Mesendoderm (in vitro differentiated cells): ENCODE measurements around the gene CDK3.
A peak's percentile ranks its signal among the peaks of the same experiment; 100 is the strongest.
"Not testable (repeated sequence)": the region's sequence is repeated elsewhere in the genome, so short reads cannot be mapped to it uniquely, and the experiment has no call there.

Experiments
- DNase-seq: peaks from one replicate; pipeline ENCODE4 v3.0.0; 2013
- H2AK5ac ChIP-seq: 2 replicates; pipeline ENCODE4 v1.6.1; 2013; ENCODE audit warnings: low read length, inconsistent platforms
- H2BK120ac ChIP-seq: 2 replicates; pipeline ENCODE4 v1.6.1; 2013; ENCODE audit warnings: low read depth, mild to moderate bottlenecking, low read length, moderate library complexity, mixed read lengths
- H2BK15ac ChIP-seq: replicated peaks from 2 replicates; pipeline ENCODE4 v1.6.1; 2013; ENCODE audit warnings: low read depth, mild to moderate bottlenecking, moderate library complexity
- H2BK5ac ChIP-seq: 2 replicates; pipeline ENCODE4 v1.6.1; 2013; ENCODE audit warnings: low read length, inconsistent platforms
- H3K18ac ChIP-seq: 2 replicates; pipeline ENCODE4 v1.6.1; 2013; ENCODE audit warnings: mild to moderate bottlenecking, low read length, mixed read lengths
- H3K23ac ChIP-seq: one replicate; pipeline ENCODE4 v1.6.1; 2013; ENCODE audit warnings: low read length
- H3K27ac ChIP-seq: 2 replicates; pipeline ENCODE4 v1.5.1; 2013; ENCODE audit warnings: low read depth, mild to moderate bottlenecking, inconsistent platforms, low read length, moderate library complexity
- H3K27me3 ChIP-seq: 2 replicates; pipeline ENCODE4 v1.6.1; 2013; ENCODE audit warnings: low read length, control low read depth, mild to moderate bottlenecking, inconsistent platforms; ENCODE audit not compliant: insufficient read depth, poor library complexity
- H3K36me3 ChIP-seq: 2 replicates; pipeline ENCODE4 v1.6.1; 2013; ENCODE audit warnings: low read length, inconsistent platforms; ENCODE audit not compliant: control insufficient read depth, insufficient read depth
- H3K4ac ChIP-seq: one replicate; pipeline ENCODE4 v1.6.1; 2013; ENCODE audit warnings: low read depth, mild to moderate bottlenecking, low read length, moderate library complexity
- H3K4me1 ChIP-seq: 2 replicates; pipeline ENCODE4 v1.6.1; 2013; ENCODE audit warnings: low read depth, low read length, inconsistent platforms; ENCODE audit not compliant: control insufficient read depth
- H3K4me2 ChIP-seq: 2 replicates; pipeline ENCODE4 v1.6.1; 2013; ENCODE audit warnings: low read length
- H3K4me3 ChIP-seq: 2 replicates; pipeline ENCODE4 v1.5.1; 2013; ENCODE audit warnings: mild to moderate bottlenecking, low read length
- H3K56ac ChIP-seq: one replicate; pipeline ENCODE4 v1.6.1; 2013; ENCODE audit warnings: low read length
- H3K79me1 ChIP-seq: 2 replicates; pipeline ENCODE4 v1.6.1; 2013; ENCODE audit warnings: low read length, inconsistent platforms
- H3K79me2 ChIP-seq: 2 replicates; pipeline ENCODE4 v1.6.1; 2013; ENCODE audit warnings: mild to moderate bottlenecking, low read length; ENCODE audit not compliant: control insufficient read depth, insufficient read depth
- H3K9ac ChIP-seq: 2 replicates; pipeline ENCODE4 v1.6.1; 2013; ENCODE audit warnings: low read length, inconsistent platforms
- H4K5ac ChIP-seq: one replicate; pipeline ENCODE4 v1.6.1; 2013; ENCODE audit warnings: low read length
- H4K8ac ChIP-seq: one replicate; pipeline ENCODE4 v1.6.1; 2013; ENCODE audit warnings: low read depth, mild to moderate bottlenecking, control low read depth, low read length, moderate library complexity
- WGBS: extraction: QIAGEN DNeasy Blood & Tissue Kit; methylation state at CpG from one replicate; pipeline ENCODE4 v1.1.7; 2013; ENCODE audit warnings: low lambda C conversion rate, missing lambda C conversion rate; ENCODE audit not compliant: insufficient coverage; ENCODE audit errors: extremely low coverage; 5-methylcytosine and 5-hydroxymethylcytosine counted together

CDK3 gene

GRCh38 chr17:76040376-76040775 is 39.7 kb downstream of the CDK3 start:
- WGBS = no CpG with 5 or more reads among the region's 6 CpGs
- Histone ChIP-seq H3K79me1 (no peaks in the 10 kb centered on the region), H3K4me1 (no peaks in the 10 kb centered on the region), H3K56ac (no peak overlapping the region), H2BK15ac (no peak overlapping the region), H3K4ac (no peak overlapping the region), H2AK5ac (no peak overlapping the region), H3K4me2 (no peak overlapping the region), H2BK120ac (no peak overlapping the region), H3K18ac (no peak overlapping the region), H3K27me3 (no peaks in the 10 kb centered on the region), H4K8ac (no peak overlapping the region), H3K4me3 (no peak overlapping the region), H4K5ac (no peak overlapping the region), H3K27ac (no peak overlapping the region), H3K79me2 (no peaks in the 10 kb centered on the region), H3K36me3 (peaks cover 19% of the 10 kb centered on the region), H3K23ac (no peak overlapping the region), H3K9ac (no peak overlapping the region), H2BK5ac (no peak overlapping the region)
- peak; percentile 57 for DNase-seq

GRCh38 chr17:76042868-76043267 is 42.2 kb downstream of the CDK3 start:
- not testable (repeated sequence) for H3K27me3 ChIP-seq, H4K8ac ChIP-seq, H3K79me2 ChIP-seq, H3K18ac ChIP-seq, DNase-seq, H3K4ac ChIP-seq, H3K23ac ChIP-seq, H4K5ac ChIP-seq, H3K4me1 ChIP-seq, H2BK120ac ChIP-seq, H3K9ac ChIP-seq, H3K4me3 ChIP-seq, H2BK5ac ChIP-seq, H2AK5ac ChIP-seq, H2BK15ac ChIP-seq, H3K27ac ChIP-seq, H3K4me2 ChIP-seq, H3K79me1 ChIP-seq, H3K56ac ChIP-seq
- no CpG with 5 or more reads among the region's 3 CpGs for WGBS
- peaks cover 19% of the 10 kb centered on the region for H3K36me3 ChIP-seq

DNA sequence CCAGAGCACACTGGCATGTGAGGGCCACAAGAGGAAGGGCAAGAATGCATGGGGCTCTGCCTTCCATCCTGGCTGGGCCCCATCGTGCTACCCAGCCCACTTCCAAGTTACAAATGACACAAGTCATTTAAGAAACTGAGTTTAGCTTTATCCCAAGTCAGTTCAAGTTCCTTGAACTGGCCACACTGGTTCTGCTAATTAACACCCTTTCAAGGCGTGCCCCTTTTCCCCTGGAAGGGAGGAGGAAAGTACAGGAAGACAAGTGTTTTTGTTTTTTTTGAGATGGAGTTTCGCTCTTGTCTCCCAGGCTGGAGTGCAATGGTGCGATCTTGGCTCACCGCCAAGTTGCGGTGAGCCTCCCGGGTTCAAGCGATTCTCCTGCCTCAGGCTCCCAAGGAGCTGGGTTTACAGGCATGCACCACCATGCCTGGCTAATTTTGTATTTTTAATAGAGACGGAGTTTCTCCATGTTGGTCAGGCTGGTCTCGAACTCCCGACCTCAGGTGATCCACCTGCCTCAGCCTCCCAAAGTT is 43.9 kb downstream of the CDK3 start:
- not testable (repeated sequence) for H3K27me3 ChIP-seq, H2AK5ac ChIP-seq, H3K9ac ChIP-seq, H3K4me3 ChIP-seq, H3K56ac ChIP-seq, H3K79me1 ChIP-seq, H4K8ac ChIP-seq, H3K4me2 ChIP-seq, H2BK120ac ChIP-seq, H4K5ac ChIP-seq, H2BK15ac ChIP-seq, H3K79me2 ChIP-seq, H3K27ac ChIP-seq, H3K4ac ChIP-seq, H2BK5ac ChIP-seq, DNase-seq, H3K18ac ChIP-seq, H3K4me1 ChIP-seq, H3K23ac ChIP-seq
- peaks cover 24% of the 10 kb centered on the region for H3K36me3 ChIP-seq
- WGBS = no CpG with 5 or more reads among the region's 11 CpGs

GRCh38 chr17:76046064-76046463 is 45.4 kb downstream of the CDK3 start:
- H3K79me1 ChIP-seq = peaks cover 1% of the 10 kb centered on the region
- no peak overlapping the region for H4K8ac ChIP-seq
- no peak overlapping the region for H3K4me3 ChIP-seq
- no peak overlapping the region for H2BK120ac ChIP-seq
- H3K23ac ChIP-seq = no peak overlapping the region
- no peak overlapping the region for H3K18ac ChIP-seq
- H4K5ac ChIP-seq = no peak overlapping the region
- no peaks in the 10 kb centered on the region for H3K4me1 ChIP-seq
- no peak overlapping the region for H2BK5ac ChIP-seq
- H2BK15ac ChIP-seq = no peak overlapping the region
- H3K56ac ChIP-seq = no peak overlapping the region
- no peaks in the 10 kb centered on the region for H3K27me3 ChIP-seq
- peaks cover 31% of the 10 kb centered on the region for H3K36me3 ChIP-seq
- H2AK5ac ChIP-seq = no peak overlapping the region
- no peak overlapping the region for H3K9ac ChIP-seq
- H3K27ac ChIP-seq = no peak overlapping the region
- H3K79me2 ChIP-seq = no peaks in the 10 kb centered on the region
- no peak overlapping the region for H3K4me2 ChIP-seq
- no CpG with 5 or more reads among the region's 8 CpGs for WGBS
- DNase-seq = no peak
- H3K4ac ChIP-seq = no peak overlapping the region

DNA sequence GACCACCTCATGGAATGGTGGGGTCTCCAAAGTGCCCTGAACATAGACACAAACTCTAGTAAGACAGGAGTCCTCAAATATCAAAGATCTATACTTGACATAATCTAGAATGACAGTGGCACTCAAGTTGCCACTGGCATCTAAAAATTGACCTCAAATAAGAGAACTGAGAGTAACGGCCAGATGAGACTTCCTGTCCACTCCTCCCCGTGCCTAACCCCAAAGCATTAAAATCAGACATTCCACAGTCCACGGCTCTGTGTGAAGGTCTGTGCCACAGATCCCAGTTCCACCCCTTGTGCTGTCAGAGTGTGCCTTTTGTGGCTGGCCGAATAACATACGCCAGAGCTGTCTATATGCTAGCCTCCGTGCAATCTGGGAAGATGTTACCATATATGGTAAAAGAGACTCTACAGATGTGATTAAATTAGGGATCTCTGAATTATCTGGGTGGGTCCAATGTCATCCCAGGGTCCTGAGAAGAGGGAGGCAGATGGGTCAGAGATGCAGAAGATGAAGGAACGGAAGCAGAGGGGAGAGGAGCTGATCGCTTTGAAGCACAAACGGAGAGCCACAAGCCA is 47.5 kb downstream of the CDK3 start:
- Histone ChIP-seq H2BK120ac (no peak overlapping the region), H3K23ac (no peak overlapping the region), H2BK5ac (no peak overlapping the region), H3K27me3 (no peaks in the 10 kb centered on the region), H3K4me1 (no peaks in the 10 kb centered on the region), H3K9ac (no peak overlapping the region), H4K8ac (no peak overlapping the region), H3K56ac (no peak overlapping the region), H2AK5ac (no peak overlapping the region), H4K5ac (no peak overlapping the region), H3K79me1 (peaks cover 1% of the 10 kb centered on the region), H3K4me2 (no peak overlapping the region), H2BK15ac (no peak overlapping the region), H3K27ac (no peak overlapping the region), H3K4ac (no peak overlapping the region), H3K4me3 (no peak overlapping the region), H3K79me2 (no peaks in the 10 kb centered on the region), H3K36me3 (peaks cover 27% of the 10 kb centered on the region), H3K18ac (no peak overlapping the region)
- no peak for DNase-seq
- WGBS = no CpG with 5 or more reads among the region's 9 CpGs

GRCh38 chr17:76048711-76049110 is 48.1 kb downstream of the CDK3 start:
- Histone ChIP-seq H2BK120ac (no peak overlapping the region), H3K9ac (no peak overlapping the region), H3K79me2 (no peaks in the 10 kb centered on the region), H3K23ac (no peak overlapping the region), H3K27ac (no peak overlapping the region), H2BK5ac (no peak overlapping the region), H3K4me2 (no peak overlapping the region), H4K8ac (no peak overlapping the region), H3K4me3 (no peak overlapping the region), H3K36me3 (peaks cover 22% of the 10 kb centered on the region), H2BK15ac (no peak overlapping the region), H3K4ac (no peak overlapping the region), H3K27me3 (no peaks in the 10 kb centered on the region), H3K79me1 (peaks cover 1% of the 10 kb centered on the region), H3K4me1 (no peaks in the 10 kb centered on the region), H3K18ac (no peak overlapping the region), H4K5ac (no peak overlapping the region), H2AK5ac (no peak overlapping the region), H3K56ac (no peak overlapping the region)
- no CpG with 5 or more reads among the region's 9 CpGs for WGBS
- peak; percentile 82 for DNase-seq
